ENCODE data around the gene COL11A2. TPM values are rescaled to one million over a fixed set of nuclear protein-coding genes. Genes with fewer than 3 reads are reported as not detected.
"Not testable (repeated sequence)": the region's sequence is repeated elsewhere in the genome, so short reads cannot be mapped to it uniquely, and the experiment has no call there.

Gene COL11A2
- total and polyA plus RNA-seq, 7 donors: 0.16 to 1.4 (median 0.50) TPM; not detected in 3

- intact Hi-C loops (cut with DNase I): no loop called here
- Histone ChIP-seq H3K9me3 (peaks cover 0 to 4% (median 0%) of the 10 kb centered on the region in 4 donors), H3K27ac (no peak overlapping the region), H3K36me3 (no peaks in the 10 kb centered on the region), H3K4me1 (peaks cover 0 to 17% (median 14%) of the 10 kb centered on the region in 4 donors), H3K4me3 (no peak overlapping the region), H3K27me3 (no peaks in the 10 kb centered on the region)
- TF ChIP-seq EP300 (IDR thresholded peaks at IDR 0.05): no peak
- TF ChIP-seq CTCF (IDR thresholded peaks at IDR 0.05): no peak
- TF ChIP-seq POLR2AphosphoS5 (IDR thresholded peaks at IDR 0.05): no peak
- no peak for TF ChIP-seq POLR2A (IDR thresholded peaks at IDR 0.05)
- DNase-seq: no peak
- 85 to 86% methylated on average over 2 of the region's 2 CpGs for WGBS, 2 donors
These were observed 35.3 kb downstream of the COL11A2 start for GRCh38 chr6:33156964-33157363.

- Histone ChIP-seq H3K27me3 (no peaks in the 10 kb centered on the region), H3K36me3 (no peaks in the 10 kb centered on the region), H3K9me3 (peaks cover 0 to 6% (median 0%) of the 10 kb centered on the region in 4 donors), H3K4me1 (peaks cover 0 to 13% (median 11%) of the 10 kb centered on the region in 4 donors), H3K27ac (no peak overlapping the region), H3K4me3 (no peak overlapping the region)
- WGBS, 2 donors: 87 to 92% methylated on average over 6 of the region's 6 CpGs
- TF ChIP-seq EP300 (IDR thresholded peaks at IDR 0.05): no peak
- no peak for TF ChIP-seq POLR2A (IDR thresholded peaks at IDR 0.05)
- TF ChIP-seq POLR2AphosphoS5 (IDR thresholded peaks at IDR 0.05): no peak
- TF ChIP-seq CTCF (IDR thresholded peaks at IDR 0.05): no peak
- no peak for DNase-seq
- intact Hi-C loops (cut with DNase I): no loop called here
These were observed 35.7 kb downstream of the COL11A2 start for GRCh38 chr6:33156561-33156960.

GRCh38 chr6:33154349-33154748 lies 37.9 kb downstream of the COL11A2 start:
- Histone ChIP-seq H3K9me3 (peaks cover 0 to 6% (median 0%) of the 10 kb centered on the region in 4 donors), H3K27me3 (no peaks in the 10 kb centered on the region), H3K36me3 (no peaks in the 10 kb centered on the region), H3K27ac (no peak overlapping the region), H3K4me3 (no peak overlapping the region), H3K4me1 (no peaks in the 10 kb centered on the region)
- DNase-seq: no peak
- 23 to 58% methylated on average over 4 of the region's 4 CpGs for WGBS, 2 donors
- TF ChIP-seq CTCF (IDR thresholded peaks at IDR 0.05): no peak
- TF ChIP-seq POLR2A (IDR thresholded peaks at IDR 0.05): no peak
- no peak for TF ChIP-seq POLR2AphosphoS5 (IDR thresholded peaks at IDR 0.05)
- TF ChIP-seq EP300 (IDR thresholded peaks at IDR 0.05): no peak
- intact Hi-C loops (cut with DNase I): no loop called here

DNA sequence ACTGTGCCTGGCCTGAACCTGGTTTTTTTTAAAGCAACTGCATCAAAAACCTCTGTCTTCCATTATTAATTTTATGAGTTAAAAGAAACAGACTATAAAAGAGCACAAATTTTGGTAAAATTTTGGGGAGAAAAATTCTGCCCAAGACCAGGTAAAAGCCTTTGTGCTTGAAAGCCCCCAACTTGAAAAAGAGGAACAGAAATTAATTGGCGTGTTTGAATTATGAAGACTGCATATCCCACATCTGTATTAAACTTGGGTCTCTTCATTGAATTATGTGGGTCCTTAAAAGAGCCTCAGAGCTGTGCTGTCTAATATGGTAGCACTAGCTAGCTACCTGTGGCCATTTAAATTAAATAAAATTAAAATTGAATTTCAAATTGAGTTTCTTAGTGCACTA lies 41.2 kb downstream of the COL11A2 start:
- no peak for DNase-seq
- no peak for TF ChIP-seq CTCF (IDR thresholded peaks at IDR 0.05)
- H3K4me3 ChIP-seq: no peak overlapping the region
- peaks cover 0 to 6% (median 0%) of the 10 kb centered on the region in 4 donors for H3K9me3 ChIP-seq
- H3K27ac ChIP-seq: no peak overlapping the region
- H3K36me3 ChIP-seq: no peaks in the 10 kb centered on the region
- WGBS, 2 donors: 71 to 91% methylated on average over 1 of the region's 1 CpG
- peaks cover 0 to 4% (median 0%) of the 10 kb centered on the region in 3 donors for H3K27me3 ChIP-seq
- intact Hi-C loops (cut with DNase I): no loop called here
- no peaks in the 10 kb centered on the region for H3K4me1 ChIP-seq

DNA sequence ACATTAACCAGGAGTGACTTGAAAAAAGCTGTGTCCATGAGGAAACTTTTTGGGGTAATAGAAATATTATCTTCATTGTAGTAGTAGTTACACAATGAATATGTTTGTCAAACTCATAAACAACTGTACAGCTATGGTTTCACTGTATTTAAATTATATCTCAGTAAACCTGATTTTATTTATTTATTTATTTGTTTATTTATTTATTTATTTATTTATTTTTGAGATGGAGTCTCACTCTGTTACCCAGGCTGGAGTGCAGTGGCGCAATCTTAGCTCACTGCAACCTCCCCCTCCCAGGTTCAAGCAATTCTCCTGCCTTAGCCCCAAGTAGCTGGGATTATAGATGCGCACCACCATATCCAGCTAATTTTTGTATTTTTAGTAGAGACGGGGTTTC lies 41.7 kb downstream of the COL11A2 start:
- H3K36me3 ChIP-seq; H3K4me1 ChIP-seq; H3K27ac ChIP-seq; DNase-seq; H3K9me3 ChIP-seq; H3K4me3 ChIP-seq; intact Hi-C loops (cut with DNase I); H3K27me3 ChIP-seq: not testable (repeated sequence)
- 80 to 91% methylated on average over 3 of the region's 3 CpGs for WGBS, 2 donors
